Dedifferentiated amniotic fluid mesenchymal stem cell (primary cell): ENCODE results near the gene WWC1.
"Not testable (repeated sequence)": the region's sequence is repeated elsewhere in the genome, so short reads cannot be mapped to it uniquely, and the experiment has no call there.

Source experiments
- DNase-seq: peaks from one replicate; pipeline ENCODE4 v3.0.0-alpha.2; 2016; ENCODE audit errors: extremely low spot score

WWC1 gene

GRCh38 chr5:168409591-168410458 is 118.4 kb downstream of the WWC1 start:
- DNase-seq: no peak

DNA sequence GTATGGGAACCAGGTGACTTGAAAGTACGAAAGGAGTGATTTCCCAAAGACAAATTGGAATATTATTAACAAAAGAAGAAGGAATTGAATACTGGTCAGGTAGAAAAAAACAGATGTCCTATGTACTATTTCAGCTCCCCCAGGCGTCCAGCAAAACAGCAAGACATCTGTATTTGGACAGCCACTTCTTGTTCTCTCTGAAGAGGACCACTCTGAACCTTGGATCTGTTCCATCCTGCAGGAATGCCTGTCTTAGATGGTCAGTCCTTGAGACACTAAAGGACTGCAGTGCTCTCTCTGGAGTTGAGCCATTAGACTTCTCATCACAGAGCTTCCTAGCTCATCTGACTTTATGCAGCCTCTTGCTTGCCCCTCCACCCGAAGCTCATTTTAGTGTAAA is 120.4 kb downstream of the WWC1 start:
- no peak for DNase-seq

- DNase-seq: no peak
These were observed 121.6 kb downstream of the WWC1 start for GRCh38 chr5:168413062-168413461.

- DNase-seq: no peak
These were observed 122.2 kb downstream of the WWC1 start for GRCh38 chr5:168413596-168413995.

GRCh38 chr5:168415401-168415800 is 124.0 kb downstream of the WWC1 start:
- DNase-seq: no peak

DNA sequence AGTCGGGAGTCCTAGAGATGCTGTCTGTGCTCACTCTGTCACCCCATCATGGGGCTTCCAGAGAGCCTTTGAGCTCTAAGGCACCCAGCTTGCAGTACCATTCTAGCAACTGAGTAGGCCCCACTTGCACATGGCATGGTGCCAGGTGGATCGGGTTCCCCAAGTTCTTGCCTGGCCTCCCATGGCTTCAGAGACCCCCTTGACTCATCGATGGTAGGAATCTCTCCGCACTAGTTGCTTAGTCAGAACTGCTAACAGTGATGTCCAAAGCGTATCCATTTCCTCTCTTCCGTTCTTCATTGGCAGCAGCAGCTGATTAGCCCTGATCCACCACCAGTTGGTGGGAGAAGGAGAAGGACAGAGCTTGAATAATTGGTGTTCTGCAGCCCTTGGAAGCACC is 124.5 kb downstream of the WWC1 start:
- DNase-seq: no peak

- no peak for DNase-seq
These were observed 126.4 kb downstream of the WWC1 start for GRCh38 chr5:168417731-168418429.

- DNase-seq: no peak
These were observed 129.0 kb downstream of the WWC1 start for GRCh38 chr5:168420461-168420860.

DNA sequence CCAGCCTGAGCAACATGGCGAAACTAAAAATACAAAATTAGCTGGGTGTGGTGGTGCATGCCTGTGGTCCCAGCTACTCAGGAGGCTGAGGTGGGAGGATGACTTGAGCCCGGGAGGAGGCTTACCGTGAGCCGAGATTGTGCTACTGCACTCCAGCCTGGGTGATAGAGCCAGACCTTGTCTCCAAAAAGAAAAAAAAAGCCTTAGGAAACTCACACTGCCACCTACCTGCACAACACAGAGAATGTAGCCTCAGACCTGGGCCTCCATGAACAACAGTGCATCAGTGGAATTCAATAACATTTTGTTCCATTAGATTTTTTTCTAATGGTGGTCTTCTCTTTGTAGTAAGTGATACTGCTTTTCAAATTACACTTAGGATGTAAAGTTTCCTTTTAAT is 131.0 kb downstream of the WWC1 start:
- DNase-seq: no peak

GRCh38 chr5:168423478-168423877 is 132.0 kb downstream of the WWC1 start:
- DNase-seq: no peak

GRCh38 chr5:168423971-168424370 is 132.5 kb downstream of the WWC1 start:
- DNase-seq: no peak

GRCh38 chr5:168424594-168425323 is 133.3 kb downstream of the WWC1 start:
- no peak for DNase-seq

GRCh38 chr5:168426007-168426863 is 134.8 kb downstream of the WWC1 start:
- DNase-seq: no peak

DNA sequence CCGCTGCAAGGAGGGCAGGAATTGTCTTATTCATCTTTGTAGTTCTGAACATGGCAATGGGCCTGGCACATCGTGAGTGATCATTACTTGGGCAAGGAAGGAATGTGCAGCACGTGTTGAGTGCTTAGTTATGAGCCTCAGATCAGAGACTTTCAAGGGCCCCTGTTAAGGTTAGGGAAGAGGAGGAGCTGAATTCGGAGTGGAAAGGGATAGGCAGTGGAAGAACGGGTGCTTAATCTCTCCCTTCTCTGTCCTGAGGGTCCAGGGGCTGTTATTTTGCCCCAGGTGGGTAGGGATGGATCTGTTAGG is 135.4 kb downstream of the WWC1 start:
- DNase-seq: no peak

DNA sequence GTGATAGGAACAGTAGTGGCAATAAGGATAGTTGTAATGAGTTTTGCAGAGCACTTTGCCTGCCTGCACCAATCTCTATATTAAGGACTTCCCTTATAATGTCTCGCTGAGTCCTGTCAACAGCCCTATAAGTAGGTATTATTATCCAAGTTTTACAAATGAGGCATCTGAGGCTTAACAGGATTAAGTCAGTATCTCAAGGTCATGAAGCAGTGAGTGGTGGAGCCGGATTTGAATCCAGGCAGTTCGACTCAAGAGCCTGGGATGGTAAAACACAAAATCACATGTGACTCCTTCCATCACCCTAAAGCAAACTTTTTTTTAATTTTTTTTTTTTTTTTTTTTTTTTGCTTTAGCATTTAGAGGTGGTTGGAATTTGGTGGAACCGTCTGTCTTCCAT is 135.8 kb downstream of the WWC1 start:
- no peak for DNase-seq

GRCh38 chr5:168428552-168428951 is 137.1 kb downstream of the WWC1 start:
- DNase-seq: no peak

DNA sequence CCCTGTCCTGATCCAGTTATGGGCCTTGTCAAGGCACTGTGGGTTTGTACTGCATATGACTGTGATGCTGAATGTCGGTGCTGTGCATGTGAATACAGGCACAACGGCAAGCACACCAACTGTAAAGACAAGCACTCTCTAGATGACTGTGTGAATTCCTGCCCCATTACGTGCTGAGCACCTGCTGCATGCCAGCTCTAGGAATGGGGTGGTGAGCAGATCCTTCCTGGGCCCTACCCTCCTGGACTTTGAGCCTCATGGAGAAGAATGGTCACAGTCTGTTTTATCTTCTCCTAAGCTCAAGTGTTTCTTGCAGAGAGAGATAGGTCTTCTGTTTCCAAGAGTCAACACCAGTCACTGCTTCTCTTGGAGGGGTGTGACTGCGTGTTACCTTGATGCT is 138.9 kb downstream of the WWC1 start:
- DNase-seq: no peak

DNA sequence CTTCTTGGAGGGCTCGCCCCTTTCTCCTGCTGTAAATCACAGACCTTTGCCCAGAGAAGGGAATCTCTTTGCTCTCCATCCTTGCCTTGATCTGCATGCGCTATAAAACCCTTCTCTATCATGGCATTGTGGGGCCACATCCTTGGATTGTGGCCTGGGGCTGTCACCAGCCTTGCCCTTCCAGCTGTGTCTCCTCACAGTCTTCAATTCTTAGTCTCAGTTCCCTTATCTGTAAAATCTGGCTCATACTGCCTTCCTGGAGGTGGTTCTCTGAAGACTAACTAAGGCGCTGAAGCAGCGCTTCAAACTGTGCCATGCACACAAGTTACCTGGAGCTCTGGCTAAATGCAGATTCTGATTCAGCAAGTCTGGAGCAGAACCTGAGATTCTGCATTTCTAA is 141.5 kb downstream of the WWC1 start:
- no peak for DNase-seq

GRCh38 chr5:168434001-168434400 is 142.6 kb downstream of the WWC1 start:
- no peak for DNase-seq

DNA sequence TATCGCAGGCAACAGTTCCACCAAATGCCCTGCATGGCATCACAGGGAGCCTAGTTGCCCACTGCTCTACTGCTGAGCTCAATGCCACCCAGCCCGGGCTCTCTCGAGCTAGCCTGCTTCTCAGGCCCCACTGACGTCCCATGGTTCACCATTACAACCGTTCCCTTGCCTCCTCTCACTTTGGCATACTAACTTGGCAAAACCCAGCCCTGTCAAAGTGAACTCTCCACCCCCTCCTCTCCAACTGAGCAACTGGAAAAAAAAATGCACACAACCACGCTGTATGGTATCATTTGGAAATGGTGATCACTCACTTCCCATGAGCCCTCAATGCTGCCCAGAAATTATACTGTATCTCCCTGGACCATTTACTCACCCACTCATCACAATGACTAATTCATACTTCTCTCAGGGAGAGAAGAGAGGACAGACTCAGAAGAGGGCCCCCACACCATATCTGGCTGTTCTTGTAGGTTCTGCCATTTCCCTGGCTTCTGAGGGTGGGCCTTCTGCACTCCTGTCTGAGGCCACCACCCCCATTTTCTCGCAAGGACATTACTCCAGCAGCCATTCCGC is 143.4 kb downstream of the WWC1 start:
- no peak for DNase-seq

DNA sequence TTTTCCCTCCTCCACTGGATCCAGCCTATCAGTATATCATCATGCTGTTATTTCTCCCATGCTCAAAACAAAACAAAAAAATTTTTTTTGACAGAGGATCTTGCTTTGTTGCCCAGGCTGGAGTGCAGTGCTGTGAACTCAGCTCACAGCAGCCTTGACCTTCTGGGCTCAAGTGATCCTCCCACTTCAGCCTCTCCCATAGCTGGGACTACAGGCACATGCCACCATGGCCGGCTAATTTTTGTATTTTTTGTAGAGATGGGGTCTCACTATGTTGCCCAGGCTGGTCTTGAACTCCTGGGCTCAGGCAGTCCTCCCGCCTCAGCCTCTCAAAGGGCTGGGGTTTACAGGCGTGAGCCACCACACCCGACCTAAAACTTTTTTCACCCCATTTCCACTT is 143.9 kb downstream of the WWC1 start:
- DNase-seq: not testable (repeated sequence)
